Stimulated activated CD4-positive, alpha-beta T cell treated with anti-CD3 and anti-CD28 coated beads, Interleukin-1b, Interleukin-23, amount 100 ng/mL, for 24 hours (primary cell): ENCODE results near the gene VEGFB.
"Not testable (repeated sequence)": the region's sequence is repeated elsewhere in the genome, so short reads cannot be mapped to it uniquely, and the experiment has no call there.

Source experiments
- DNase-seq, 4 experiments: peaks; one replicate each; pipeline ENCODE4 v3.0.0-alpha.2; 2020; ENCODE audit warnings: low read depth in 4 of 4, low spot score in 1 of 4

The VEGFB gene

DNA sequence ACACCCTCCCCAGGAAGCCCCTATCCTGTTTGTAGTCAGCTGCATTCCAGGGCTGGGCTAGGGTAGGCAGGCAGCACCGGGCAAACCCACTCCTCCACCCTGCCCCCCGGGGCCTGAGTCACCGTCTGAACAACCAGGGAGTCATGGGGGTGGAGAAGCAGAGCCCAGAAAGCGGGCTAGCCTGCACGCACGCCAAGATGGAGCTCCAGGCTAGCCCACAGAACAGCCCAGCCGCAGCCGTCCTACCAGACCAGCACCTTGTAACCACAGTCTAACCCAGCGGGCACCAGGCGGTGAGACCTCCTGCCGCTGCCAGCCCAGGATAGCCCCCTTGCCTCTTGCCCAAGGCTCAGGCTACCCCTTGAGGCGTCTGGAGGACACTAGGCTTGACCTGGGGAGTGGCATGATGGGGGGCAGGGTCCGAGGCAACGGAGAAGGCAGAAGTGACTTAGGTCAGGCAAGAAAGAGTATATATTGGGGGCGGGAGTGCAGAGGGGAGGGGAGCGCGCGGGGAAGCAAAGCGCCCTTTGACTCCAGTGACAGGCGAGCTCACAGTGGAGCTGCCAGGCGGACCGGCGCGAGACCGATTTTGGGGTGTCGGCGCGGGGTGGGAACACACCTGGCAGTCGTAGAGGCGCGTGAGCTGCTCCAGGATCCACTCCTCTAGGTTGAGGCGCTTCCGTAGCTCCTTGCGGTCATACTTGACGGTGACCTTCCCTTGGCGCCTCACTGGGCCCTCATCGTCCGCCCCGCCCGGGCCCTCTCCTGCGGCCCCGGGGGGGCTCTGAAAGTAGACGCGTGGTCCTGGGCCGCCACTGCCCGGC, 11.6 kb downstream of the VEGFB start:
- peak in 2 of 4 experiments; percentile 71 to 84 for DNase-seq

DNA sequence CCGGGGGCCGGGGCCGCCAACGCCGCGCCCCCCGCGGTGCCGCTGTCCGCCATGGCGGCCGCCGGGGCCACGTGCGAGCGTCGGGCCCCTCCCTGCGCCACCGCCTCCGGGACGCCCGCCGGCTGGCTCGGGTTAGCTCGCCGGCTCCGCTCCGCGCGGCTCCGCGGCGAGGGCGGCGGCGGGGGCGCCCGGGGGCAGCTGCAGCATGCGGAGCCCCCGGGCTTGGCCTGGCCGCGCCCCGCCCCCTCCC, 12.2 kb downstream of the VEGFB start:
- not testable (repeated sequence) for DNase-seq

- DNase-seq, result peak in 2 of 4 experiments; percentile 77 to 85
Observed at GRCh38 chr11:64246871-64247728, 12.7 kb downstream of the VEGFB start, which contains the start of gene PPP1R14B. Gene PPP1R14B (minus strand): TSS chr11:64246943. CDS start chr11:64246673, 270 bp downstream.

DNA sequence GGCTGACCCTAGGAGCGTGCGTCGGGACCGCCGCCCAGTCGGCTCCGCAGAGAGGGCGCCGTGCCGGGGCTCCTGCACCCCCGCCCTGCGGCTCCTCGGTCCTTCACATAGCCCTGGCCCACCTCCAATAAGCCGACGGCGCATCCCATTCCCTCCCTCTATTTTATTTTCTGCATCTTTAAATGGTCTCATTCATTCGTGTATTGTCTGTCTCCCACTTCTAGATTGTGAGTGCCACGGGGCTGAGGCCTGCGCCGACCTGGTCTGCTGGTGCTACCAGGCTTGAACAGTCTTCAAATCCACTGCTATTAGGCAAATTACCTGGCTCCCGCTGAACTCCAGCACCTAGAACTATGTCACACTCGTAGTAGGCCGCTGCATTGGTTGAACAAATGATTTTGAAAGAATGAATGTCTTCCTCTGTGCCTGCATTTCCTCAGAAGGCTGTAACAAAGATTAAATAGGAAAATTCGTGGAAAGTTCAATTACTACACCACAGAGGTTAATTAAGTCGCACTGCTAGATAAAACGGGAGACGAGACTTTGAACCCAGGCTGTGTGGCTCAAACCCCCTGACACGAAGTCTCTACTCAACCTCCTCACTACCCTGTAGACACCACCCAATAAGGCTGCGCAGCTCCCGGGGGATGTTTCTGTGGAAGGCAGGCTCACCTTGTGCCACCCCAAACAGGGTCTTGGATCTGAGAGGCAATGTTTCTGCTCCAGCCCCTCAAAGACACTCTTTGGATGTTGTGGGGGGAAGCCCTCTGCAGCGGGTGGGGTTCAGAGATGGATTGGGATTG, 13.5 kb downstream of the VEGFB start:
- DNase-seq, result no peak

- DNase-seq, result no peak
Observed at GRCh38 chr11:64248578-64248977, 14.2 kb downstream of the VEGFB start.

DNA sequence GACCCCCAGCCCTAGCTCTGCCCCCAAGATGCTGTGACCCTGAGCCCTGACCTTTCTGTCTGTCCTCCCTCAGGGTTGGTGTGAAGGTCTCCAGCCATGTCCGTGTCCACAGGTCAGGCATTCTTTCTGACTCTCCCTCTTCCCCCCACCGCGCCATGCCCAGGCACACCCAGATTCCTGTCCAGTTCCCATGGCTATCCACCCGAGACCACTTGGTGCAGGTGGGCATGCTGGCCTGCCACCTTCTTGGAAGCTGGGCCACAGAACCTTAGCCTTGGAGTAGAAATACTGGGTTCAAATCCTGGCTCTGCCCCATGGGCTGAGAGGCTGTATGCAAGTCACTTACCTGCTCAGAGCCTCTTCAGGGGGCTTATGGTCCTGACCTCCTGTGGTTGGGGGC, 14.7 kb downstream of the VEGFB start:
- no peak for DNase-seq

DNA sequence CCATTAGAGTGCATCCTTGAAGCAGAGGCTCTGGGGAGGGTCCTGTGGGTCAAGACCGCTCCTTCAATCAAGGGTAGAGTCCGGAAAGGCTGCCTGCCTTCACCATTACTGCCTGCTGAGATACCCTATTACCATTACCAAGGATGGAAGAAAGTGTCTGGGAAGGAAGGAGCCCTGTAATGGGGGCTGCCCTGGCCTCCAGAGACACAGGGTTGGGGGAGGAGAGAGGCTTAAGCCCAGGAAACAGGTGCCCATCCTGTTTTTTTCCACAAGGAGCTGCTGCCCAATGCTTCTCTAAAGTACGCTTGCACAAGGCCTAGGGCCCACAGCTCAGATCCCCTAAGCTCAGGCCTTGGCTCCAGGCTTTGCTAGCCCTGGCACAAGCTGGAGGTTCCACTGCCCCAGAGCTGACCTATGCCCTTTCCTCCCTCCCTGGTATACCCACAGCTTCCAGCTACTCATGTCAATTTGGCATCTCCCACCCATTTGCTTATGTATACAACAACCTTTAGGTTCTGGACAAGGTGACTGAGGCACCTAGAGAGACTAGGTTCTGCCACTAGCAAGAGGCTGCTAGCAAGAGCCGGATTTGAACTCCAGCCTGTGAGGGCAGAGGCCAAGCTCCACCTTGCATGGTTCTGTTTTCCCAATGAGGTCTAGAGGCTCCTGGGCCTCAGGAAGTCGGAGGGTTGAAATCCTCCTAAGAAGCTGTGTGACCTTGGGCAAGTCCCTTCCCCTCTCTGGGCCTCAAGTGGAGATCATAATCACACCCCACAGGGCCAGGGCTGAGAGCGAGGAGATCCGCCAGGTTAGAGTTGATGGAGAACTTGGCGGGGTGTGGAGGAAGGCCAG, 15.4 kb downstream of the VEGFB start:
- DNase-seq, result no peak

DNA sequence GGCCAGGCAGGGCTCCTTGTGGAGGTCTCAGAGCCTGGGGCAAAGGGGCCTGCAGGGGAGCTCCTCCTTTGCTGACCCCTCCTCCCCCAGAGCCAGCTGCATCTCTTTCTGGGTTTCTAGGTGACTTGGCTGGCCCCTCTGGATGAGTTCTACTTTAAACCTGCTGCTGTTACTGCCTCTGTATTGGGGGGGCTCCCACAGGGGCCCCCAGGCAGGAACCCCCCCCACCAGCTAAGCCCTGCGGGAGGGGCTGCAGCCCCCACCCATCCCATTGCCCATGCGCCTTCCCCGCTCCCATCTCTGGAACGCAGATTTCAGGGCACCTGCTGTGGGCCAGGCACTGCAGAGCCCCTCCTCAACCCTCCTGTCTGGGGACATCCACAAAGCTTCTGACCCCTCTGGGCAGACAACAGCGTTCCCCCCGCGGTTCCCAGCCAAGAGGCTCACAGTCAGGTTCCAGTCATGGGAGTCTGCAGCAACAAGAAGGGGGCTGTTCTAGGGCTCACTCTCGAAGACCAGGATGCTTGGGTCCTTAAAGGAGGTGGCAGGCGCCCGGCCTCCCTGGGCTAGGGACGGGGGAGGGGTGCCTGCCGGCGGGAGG, 16.1 kb downstream of the VEGFB start:
- no peak for DNase-seq

- peak in 1 of 4 experiments; percentile 51 for DNase-seq
Observed at GRCh38 chr11:64251016-64251752, 16.8 kb downstream of the VEGFB start, which contains the start of gene PLCB3. Gene PLCB3 (plus strand): TSS chr11:64251530. CDS start chr11:64251650, 120 bp downstream.

- no peak for DNase-seq
Observed at GRCh38 chr11:64251753-64252002, 17.3 kb downstream of the VEGFB start.

DNA sequence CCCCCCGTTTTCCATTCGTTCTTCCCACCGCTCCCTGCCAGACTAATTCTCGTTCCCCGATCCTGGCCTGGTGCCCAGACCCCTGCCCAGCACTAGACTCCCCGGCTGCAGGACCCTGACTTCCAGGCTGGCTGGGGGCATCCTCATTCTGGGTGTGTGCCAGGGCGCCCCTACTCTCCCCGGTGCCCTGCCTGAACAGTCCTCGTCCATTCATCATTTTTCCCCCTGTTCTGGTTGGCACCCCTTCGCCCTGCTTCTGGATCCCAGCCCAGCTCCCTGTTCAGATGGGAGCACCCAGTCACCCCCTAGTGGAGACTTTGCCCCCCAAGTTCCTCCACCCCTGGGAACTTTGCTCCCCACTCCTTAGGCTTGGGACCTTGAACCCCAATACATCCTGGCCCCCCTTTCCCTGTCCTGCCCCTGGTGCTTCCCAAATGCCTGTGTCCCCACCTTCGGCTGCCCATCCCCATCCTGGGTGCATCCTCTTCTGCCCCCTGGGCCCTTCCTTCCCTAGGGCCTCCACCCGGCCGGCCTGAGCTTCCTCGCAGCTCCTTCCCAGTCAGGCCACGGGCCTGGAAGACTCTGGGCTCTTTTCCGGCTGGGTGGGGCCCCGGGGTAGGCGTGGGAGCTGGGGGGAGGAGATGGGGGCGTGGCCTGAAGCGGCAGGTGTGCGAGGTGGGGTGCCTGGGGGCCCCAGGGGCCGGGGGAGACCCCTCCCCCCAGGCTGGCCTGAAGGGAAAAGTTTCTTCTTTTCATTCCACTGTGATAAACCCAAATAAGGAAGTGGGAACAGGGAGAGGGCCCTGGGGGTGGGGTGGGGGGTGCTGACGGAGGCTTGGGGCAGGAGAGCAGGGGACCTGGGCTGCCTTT, 17.9 kb downstream of the VEGFB start:
- DNase-seq, result no peak

DNA sequence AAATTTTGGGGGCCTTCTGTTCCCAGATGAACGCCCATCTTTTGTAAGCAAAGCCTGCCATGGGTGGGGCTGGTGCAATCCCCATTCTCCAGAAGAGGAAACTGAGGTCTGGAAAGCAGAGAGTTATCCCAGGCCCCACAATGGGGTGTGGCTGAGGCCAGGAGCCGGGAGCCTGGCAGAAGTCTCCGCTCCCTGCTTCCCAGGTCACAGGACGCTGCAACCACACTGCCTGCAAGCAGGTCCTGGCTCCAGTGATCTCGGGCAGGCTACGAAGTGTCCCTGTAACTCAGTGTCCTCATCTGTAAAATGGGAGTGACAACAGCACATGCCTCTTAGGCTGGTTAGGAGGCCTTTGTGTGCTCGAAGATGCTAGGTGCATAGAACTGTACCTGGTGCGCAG, 18.7 kb downstream of the VEGFB start:
- no peak for DNase-seq

DNA sequence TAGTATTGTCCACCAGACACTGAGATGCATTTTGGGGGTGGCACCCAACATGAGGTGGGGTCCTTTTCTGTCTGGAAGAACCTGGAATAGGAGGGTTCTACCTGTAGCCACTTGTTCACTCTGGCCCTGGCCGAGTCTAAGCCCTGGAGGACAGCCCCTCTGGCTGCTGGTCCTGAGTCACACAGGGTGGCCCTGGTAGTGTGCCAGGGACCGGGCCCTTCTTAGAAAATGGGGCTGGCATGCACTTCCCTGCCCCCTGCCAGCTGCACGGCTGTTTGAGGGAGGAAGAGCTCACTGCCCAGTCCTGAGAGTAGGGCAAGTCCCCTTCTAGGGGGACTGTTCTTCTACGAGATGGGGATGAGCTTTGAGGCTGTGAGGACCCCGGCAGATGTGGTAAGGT, 19.1 kb downstream of the VEGFB start:
- DNase-seq, result no peak

DNA sequence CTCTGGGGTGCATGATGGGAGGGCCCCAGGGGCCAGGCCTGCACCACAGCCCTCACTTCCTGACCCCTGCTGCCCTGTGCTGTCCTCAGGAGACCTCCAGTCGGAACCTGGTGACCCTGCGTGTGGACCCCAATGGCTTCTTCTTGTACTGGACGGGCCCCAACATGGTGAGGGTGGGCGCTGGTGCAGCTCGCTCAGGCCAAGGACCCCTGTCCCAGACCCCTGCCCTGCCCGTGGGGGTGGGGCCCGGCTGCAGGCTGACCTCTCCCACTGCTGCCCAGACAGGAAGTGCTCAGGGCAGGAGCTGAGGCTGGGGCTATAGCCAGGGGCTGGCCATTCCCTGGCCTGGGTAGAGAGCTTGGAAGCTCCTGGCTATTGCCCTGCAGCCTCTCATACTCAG, 19.9 kb downstream of the VEGFB start:
- DNase-seq, result no peak

GRCh38 chr11:64255135-64256128, 21.0 kb downstream of the VEGFB start:
- no peak for DNase-seq

DNA sequence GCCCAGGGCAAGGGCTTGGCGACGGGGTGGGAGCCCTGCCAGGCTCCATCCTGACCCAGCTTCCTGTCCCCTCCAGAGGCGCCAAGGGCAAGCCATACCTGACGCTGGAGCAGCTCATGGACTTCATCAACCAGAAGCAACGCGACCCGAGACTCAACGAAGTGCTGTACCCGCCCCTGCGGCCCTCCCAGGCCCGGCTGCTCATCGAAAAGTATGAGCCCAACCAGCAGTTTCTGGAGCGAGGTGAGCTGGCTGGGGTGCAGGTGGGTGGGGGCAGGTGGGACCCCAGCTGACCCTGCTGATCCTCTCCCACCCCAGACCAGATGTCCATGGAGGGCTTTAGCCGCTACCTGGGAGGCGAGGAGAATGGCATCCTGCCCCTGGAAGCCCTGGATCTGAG, 21.9 kb downstream of the VEGFB start:
- no peak for DNase-seq

GRCh38 chr11:64258356-64258755, 24.0 kb downstream of the VEGFB start:
- no peak for DNase-seq
